GM10266 (cell line): ENCODE results near the gene ZMYM3.

Experiments used
- DNase-seq: peaks from one replicate; pipeline ENCODE4 v3.0.0; 2012; ENCODE audit errors: extremely low spot score
- CTCF ChIP-seq: IDR thresholded peaks from 2 replicates; pipeline ENCODE4 v1.5.1; 2012; ENCODE audit warnings: mild to moderate bottlenecking, low read depth; ENCODE audit not compliant: control insufficient read depth, insufficient read depth; ENCODE audit errors: missing control alignments

ZMYM3 gene

DNA sequence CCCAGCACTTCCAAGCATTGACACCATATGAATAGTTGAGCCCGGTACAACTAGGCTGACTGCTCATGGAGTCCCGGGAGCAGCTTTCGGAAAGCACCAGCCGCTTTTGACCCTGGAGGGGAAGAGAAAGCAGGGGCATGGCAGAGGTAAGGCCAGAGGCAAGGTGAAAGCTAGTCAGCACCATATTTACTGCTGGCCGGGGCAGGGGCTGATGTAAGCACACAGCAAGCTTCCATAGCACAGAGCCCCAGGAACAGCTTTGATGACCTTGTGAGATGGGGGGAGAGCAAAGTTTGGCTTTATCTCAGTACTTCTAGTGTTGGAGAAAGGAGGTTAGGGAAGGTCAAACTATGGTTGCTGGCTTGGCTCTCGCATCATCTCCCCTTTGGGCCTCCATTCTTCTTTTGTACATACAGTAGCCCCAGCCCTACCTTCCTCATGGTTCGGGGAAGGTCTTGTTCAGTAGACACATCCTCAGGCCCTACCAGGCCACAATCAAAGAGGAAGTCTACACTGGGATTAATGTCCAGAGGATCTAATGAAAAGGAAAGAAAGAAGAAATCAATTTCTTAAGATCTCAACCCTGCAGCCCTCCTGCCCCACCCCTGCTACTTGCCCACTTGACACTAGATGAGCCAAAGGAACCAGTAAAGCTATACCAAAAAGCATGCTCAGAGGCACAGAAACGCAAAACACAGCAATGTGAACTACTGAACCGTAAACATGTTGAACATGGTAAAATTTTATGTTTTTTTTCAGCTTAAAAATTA is 9.4 kb downstream of the ZMYM3 start:
- no peak for DNase-seq
- no peak for TF ChIP-seq CTCF

DNA sequence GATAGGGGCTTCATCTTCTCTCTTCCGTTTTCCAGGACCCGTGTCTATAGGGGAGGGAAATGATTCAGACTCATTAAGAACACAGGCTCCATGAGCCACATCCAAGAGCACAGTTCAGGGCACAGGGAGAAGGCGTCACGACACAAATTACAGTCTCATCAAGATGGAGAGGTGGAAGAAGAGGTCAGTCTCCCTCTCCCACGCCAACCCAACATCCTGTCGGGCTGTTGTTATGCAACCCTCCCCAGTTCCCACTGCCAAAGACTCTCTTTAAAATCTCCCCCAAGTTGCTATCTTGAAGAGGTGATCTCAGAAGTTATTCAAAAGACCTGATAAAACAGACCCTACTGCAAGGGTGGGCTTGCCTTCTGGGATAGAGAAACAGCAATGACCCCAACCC is 12.6 kb downstream of the ZMYM3 start:
- DNase-seq = no peak
- TF ChIP-seq CTCF = no peak

- TF ChIP-seq CTCF = no peak
- no peak for DNase-seq
Measured at GRCh38 chrX:71239781-71240180, 14.2 kb downstream of the ZMYM3 start.

GRCh38 chrX:71236836-71237235 is 17.1 kb downstream of the ZMYM3 start:
- DNase-seq = no peak
- TF ChIP-seq CTCF = no peak

GRCh38 chrX:71235482-71235881 is 18.5 kb downstream of the ZMYM3 start:
- DNase-seq = no peak
- no peak for TF ChIP-seq CTCF

DNA sequence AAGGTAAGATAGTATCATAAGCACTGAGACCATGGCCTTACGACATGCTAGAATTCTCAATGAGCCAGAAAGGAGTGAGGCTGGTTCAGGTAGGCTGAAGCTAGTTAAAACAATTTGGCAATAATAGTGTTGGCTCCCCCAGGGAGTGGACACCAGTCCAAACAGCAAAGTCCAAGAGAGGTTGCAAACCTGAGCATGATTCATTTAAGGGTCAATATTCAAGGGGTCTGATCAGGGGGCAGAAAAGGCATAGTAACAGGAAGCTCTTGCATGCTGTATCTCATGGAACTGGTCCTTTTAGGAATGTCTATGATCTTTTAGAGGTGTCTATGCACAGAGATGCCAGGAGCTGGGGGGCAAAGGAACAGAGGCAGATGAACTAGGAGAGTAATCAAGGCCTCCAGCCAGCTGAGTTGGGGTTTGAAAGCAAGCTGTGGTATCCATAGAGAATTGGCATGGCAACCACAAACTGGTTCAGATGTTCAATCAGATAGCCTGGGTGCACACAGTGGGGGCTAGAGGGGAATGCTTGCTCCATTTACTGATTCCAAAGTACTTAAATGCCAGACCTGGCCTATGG is 25.8 kb downstream of the ZMYM3 start:
- no peak for TF ChIP-seq CTCF
- DNase-seq = no peak

DNA sequence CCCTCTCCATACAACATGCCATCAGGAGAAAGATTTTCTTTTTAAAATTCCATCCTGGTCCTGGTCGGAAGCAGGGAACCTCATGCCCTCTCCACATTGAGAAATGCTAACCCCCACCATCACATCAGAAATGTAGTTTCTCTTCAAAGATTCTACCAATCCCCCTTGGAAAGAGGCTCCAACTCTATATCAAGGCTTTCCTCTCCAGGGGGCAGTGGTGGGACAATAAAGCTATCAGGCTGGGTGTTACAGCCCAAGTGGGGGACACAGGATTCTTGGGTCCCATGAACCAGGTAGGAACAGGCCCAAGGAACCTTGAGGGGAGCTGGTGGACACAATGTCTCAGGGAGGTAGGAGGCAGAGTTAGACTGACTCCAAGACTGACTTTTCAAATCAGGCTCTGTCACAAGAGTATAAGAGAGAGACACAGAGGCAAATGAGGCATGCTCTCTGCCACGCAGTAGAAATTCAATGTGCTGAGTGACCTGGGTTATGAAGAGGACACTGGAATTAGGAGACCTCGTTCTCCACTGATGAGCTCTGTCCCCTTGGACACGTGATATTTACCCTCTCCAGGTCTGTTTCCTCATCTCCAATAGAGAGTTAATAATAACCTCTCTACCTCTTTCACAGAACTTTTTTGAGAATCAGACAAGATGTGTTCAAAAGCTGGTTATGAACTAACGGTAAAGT is 26.4 kb downstream of the ZMYM3 start:
- no peak for DNase-seq
- TF ChIP-seq CTCF = no peak
